IPS DF 6.9 (cell line): ENCODE data around the gene JMJD4.

Experiments
- DNase-seq: peaks from one replicate; pipeline ENCODE4 v3.0.0-alpha.2; 2013; ENCODE audit warnings: low read depth, low spot score
- H3K27ac ChIP-seq: one replicate; pipeline ENCODE4 v1.5.1; 2013; ENCODE audit warnings: low read length, control low read depth
- H3K27me3 ChIP-seq: 2 replicates; pipeline ENCODE4 v1.6.1; 2013; ENCODE audit warnings: mild to moderate bottlenecking, low read length; ENCODE audit not compliant: control insufficient read depth, insufficient read depth
- H3K36me3 ChIP-seq: 2 replicates; pipeline ENCODE4 v1.6.1; 2013; ENCODE audit warnings: low read length; ENCODE audit not compliant: control insufficient read depth, insufficient read depth
- H3K4me1 ChIP-seq: 2 replicates; pipeline ENCODE4 v1.6.1; 2013; ENCODE audit warnings: low read length; ENCODE audit not compliant: control insufficient read depth, insufficient read depth
- H3K4me3 ChIP-seq: 2 replicates; pipeline ENCODE4 v1.5.1; 2013; ENCODE audit warnings: mild to moderate bottlenecking, low read length
- H3K9me3 ChIP-seq: 2 replicates; pipeline ENCODE4 v1.6.1; 2013; ENCODE audit warnings: low read length, inconsistent platforms; ENCODE audit not compliant: control insufficient read depth, insufficient read depth
- WGBS: extraction: QIAGEN DNeasy Blood & Tissue Kit; methylation state at CpG from one replicate; pipeline ENCODE4 v1.1.7; 2013; ENCODE audit warnings: mixed read lengths, missing lambda C conversion rate; ENCODE audit not compliant: insufficient read length, insufficient coverage; 5-methylcytosine and 5-hydroxymethylcytosine counted together

JMJD4 gene

GRCh38 chr1:227776331-227776771 is 41.2 kb upstream of the JMJD4 start:
- Histone ChIP-seq H3K9me3 (no peaks in the 10 kb centered on the region), H3K36me3 (peaks cover 10% of the 10 kb centered on the region; the same call in 1 of the 2 replicates), H3K27ac (no peak overlapping the region), H3K27me3 (no peaks in the 10 kb centered on the region), H3K4me1 (no peaks in the 10 kb centered on the region), H3K4me3 (no peak overlapping the region)
- no CpG with 5 or more reads among the region's 7 CpGs for WGBS
- no peak for DNase-seq

- Histone ChIP-seq H3K9me3 (no peaks in the 10 kb centered on the region), H3K4me3 (no peak overlapping the region), H3K27ac (no peak overlapping the region), H3K4me1 (no peaks in the 10 kb centered on the region), H3K27me3 (no peaks in the 10 kb centered on the region), H3K36me3 (peaks cover 8% of the 10 kb centered on the region; the same call in 1 of the 2 replicates)
- no peak for DNase-seq
- no CpG with 5 or more reads among the region's 10 CpGs for WGBS
Measured at GRCh38 chr1:227775841-227776240, 40.7 kb upstream of the JMJD4 start.

- peaks cover 3% of the 10 kb centered on the region; the same call in 1 of the 2 replicates for H3K36me3 ChIP-seq
- DNase-seq: no peak
Measured at GRCh38 chr1:227774821-227775661, 39.9 kb upstream of the JMJD4 start.

GRCh38 chr1:227774051-227774731 is 39.1 kb upstream of the JMJD4 start:
- peaks cover 3% of the 10 kb centered on the region; the same call in 1 of the 2 replicates for H3K36me3 ChIP-seq
- no peaks in the 10 kb centered on the region for H3K9me3 ChIP-seq
- H3K4me3 ChIP-seq: no peak overlapping the region
- H3K27ac ChIP-seq: no peak overlapping the region
- no CpG with 5 or more reads among the region's 13 CpGs for WGBS
- H3K27me3 ChIP-seq: no peaks in the 10 kb centered on the region
- no peak for DNase-seq
- H3K4me1 ChIP-seq: no peaks in the 10 kb centered on the region

More at GRCh38 chr1:227774821-227775661, 39.9 kb upstream of the JMJD4 start:
- no peaks in the 10 kb centered on the region for H3K4me1 ChIP-seq
- H3K4me3 ChIP-seq: no peak overlapping the region
- no peak overlapping the region for H3K27ac ChIP-seq
- WGBS: no CpG with 5 or more reads among the region's 42 CpGs
- H3K27me3 ChIP-seq: no peaks in the 10 kb centered on the region
- H3K9me3 ChIP-seq: no peaks in the 10 kb centered on the region

GRCh38 chr1:227773558-227773957 is 38.5 kb upstream of the JMJD4 start:
- Histone ChIP-seq H3K9me3 (no peaks in the 10 kb centered on the region), H3K36me3 (peaks cover 4% of the 10 kb centered on the region; the same call in 1 of the 2 replicates), H3K4me3 (no peak overlapping the region), H3K27ac (no peak overlapping the region), H3K4me1 (no peaks in the 10 kb centered on the region), H3K27me3 (no peaks in the 10 kb centered on the region)
- DNase-seq: no peak
- WGBS: no CpG with 5 or more reads among the region's 15 CpGs

GRCh38 chr1:227771771-227772170 is 36.7 kb upstream of the JMJD4 start:
- H3K36me3 ChIP-seq: peaks cover 15% of the 10 kb centered on the region
- no peak overlapping the region for H3K27ac ChIP-seq
- H3K27me3 ChIP-seq: no peaks in the 10 kb centered on the region
- no peaks in the 10 kb centered on the region for H3K4me1 ChIP-seq
- H3K9me3 ChIP-seq: no peaks in the 10 kb centered on the region
- H3K4me3 ChIP-seq: no peak overlapping the region
- DNase-seq: no peak
- WGBS: no CpG with 5 or more reads among the region's 7 CpGs

- H3K4me1 ChIP-seq: no peaks in the 10 kb centered on the region
- H3K27me3 ChIP-seq: no peaks in the 10 kb centered on the region
- no peak overlapping the region for H3K27ac ChIP-seq
- no CpG with 5 or more reads among the region's 8 CpGs for WGBS
- no peak overlapping the region for H3K4me3 ChIP-seq
- DNase-seq: no peak
- no peaks in the 10 kb centered on the region for H3K9me3 ChIP-seq
- peaks cover 17% of the 10 kb centered on the region for H3K36me3 ChIP-seq
Measured at GRCh38 chr1:227771326-227771725, 36.2 kb upstream of the JMJD4 start.

GRCh38 chr1:227770812-227771211 is 35.7 kb upstream of the JMJD4 start:
- H3K27ac ChIP-seq: no peak overlapping the region
- no peak for DNase-seq
- no peaks in the 10 kb centered on the region for H3K4me1 ChIP-seq
- no CpG with 5 or more reads among the region's 13 CpGs for WGBS
- H3K36me3 ChIP-seq: peaks cover 15% of the 10 kb centered on the region
- no peaks in the 10 kb centered on the region for H3K27me3 ChIP-seq
- no peak overlapping the region for H3K4me3 ChIP-seq
- H3K9me3 ChIP-seq: no peaks in the 10 kb centered on the region

- H3K27me3 ChIP-seq: no peaks in the 10 kb centered on the region
- no peak for DNase-seq
- no peak overlapping the region for H3K27ac ChIP-seq
- H3K9me3 ChIP-seq: no peaks in the 10 kb centered on the region
- WGBS: no CpG with 5 or more reads among the region's 15 CpGs
- no peaks in the 10 kb centered on the region for H3K4me1 ChIP-seq
- H3K36me3 ChIP-seq: peaks cover 13% of the 10 kb centered on the region
- no peak overlapping the region for H3K4me3 ChIP-seq
Measured at GRCh38 chr1:227769936-227770494, 34.9 kb upstream of the JMJD4 start.

GRCh38 chr1:227769047-227769935 is 34.2 kb upstream of the JMJD4 start:
- no CpG with 5 or more reads among the region's 20 CpGs for WGBS
- no peaks in the 10 kb centered on the region for H3K27me3 ChIP-seq
- H3K36me3 ChIP-seq: peaks cover 13% of the 10 kb centered on the region
- DNase-seq: no peak
- H3K4me3 ChIP-seq: no peak overlapping the region
- no peak overlapping the region for H3K27ac ChIP-seq
- H3K4me1 ChIP-seq: no peaks in the 10 kb centered on the region
- no peaks in the 10 kb centered on the region for H3K9me3 ChIP-seq
